Measurements from ENCODE around the gene CXCL6.

CXCL6 gene

DNA sequence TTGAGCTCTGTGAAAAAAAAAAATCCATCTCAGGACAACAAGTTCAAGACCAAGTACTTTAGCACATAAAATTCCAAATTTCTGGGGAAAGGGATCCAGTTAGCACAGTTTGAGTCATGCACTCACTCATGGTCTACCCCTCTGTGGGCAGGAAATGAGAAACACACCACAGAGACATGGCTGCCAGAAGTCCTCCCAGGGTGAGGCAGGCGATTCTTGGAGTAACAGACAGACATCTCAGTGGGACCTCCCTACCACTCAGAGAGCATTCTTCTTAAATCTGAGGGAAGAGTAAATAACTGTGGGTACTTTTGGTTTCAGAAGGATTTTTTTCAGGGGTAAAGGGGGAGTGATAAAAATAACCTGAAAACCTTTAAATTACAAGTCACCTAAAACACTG lies 46.8 kb downstream of the CXCL6 start:
- Histone ChIP-seq H3K36me3 (ENCODE audit: control insufficient read depth in 4 of 4, insufficient read depth in 4 of 4, low read length in 3 of 4) (no peaks in the 10 kb centered on the region), H3K4me3 (ENCODE audit: control insufficient read depth in 1 of 7, extremely low read depth in 1 of 7, insufficient read depth in 4 of 7, low read depth in 2 of 7, low read length in 6 of 7) (no peak overlapping the region), H3K9me3 (ENCODE audit: control extremely low read depth in 1 of 5, control insufficient read depth in 4 of 5, insufficient read depth in 2 of 5, low read depth in 1 of 5, low read length in 4 of 5) (no peaks in the 10 kb centered on the region), H3K4me1 (ENCODE audit: control extremely low read depth in 1 of 4, control insufficient read depth in 4 of 4, insufficient read depth in 4 of 4, low read length in 3 of 4) (peaks cover 0 to 6% (median 3%) of the 10 kb centered on the region in 4 experiments), H3K27me3 (replicated peaks in 2 of 5; ENCODE audit: control insufficient read depth in 4 of 5, insufficient read depth in 5 of 5, low read length in 4 of 5) (no peaks in the 10 kb centered on the region), H3K27ac (ENCODE audit: insufficient read depth in 1 of 2, low read depth in 1 of 2, low read length in 2 of 2, poor library complexity in 1 of 2, severe bottlenecking in 2 of 2) (no peak overlapping the region)
- CTCF ChIA-PET: no interaction called here
- DNase-seq: peak in 2 of 3 donors; percentile 58 to 72
- WGBS (ENCODE audit: insufficient coverage): 33% methylated on average over 1 of the region's 1 CpG
- POLR2A ChIA-PET: no interaction called here

DNA sequence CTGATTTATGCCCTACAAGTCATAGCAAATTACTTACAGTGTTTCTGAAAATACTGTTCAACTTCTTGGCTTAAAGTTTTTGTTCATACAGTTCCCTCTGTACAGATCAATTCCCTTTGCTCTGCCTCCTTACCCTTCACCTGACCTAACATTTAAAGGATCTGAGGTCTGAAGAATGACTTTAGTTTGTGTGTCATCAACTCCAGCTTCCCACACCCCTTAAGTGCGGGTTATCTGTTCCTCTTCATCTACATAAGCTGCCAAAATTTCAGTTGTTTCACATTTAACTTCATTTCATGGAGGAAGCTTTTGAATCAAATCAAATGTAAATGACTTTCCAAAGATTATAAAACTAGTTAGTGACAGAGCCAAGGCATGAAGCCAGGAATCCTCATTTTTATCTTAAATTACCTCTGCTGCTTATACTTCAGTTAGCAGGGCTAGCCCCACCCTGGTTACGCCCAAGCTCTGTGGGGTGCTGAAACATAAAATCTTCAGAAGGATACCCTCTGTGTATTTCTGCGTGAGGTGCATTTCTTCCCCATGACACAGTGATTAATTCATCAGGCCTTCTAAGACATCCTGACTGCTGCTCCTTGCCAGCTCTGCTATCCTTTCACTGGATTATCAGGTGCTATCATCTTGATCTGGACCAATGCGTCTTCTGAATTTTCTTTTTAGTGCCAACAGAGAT lies 49.2 kb downstream of the CXCL6 start:
- ChIA-PET CTCF (no interaction called here), POLR2A (no interaction called here)
- Histone ChIP-seq H3K27me3 (replicated peaks in 2 of 5; ENCODE audit: control insufficient read depth in 4 of 5, insufficient read depth in 5 of 5, low read length in 4 of 5) (no peaks in the 10 kb centered on the region), H3K27ac (ENCODE audit: insufficient read depth in 1 of 2, low read depth in 1 of 2, low read length in 2 of 2, poor library complexity in 1 of 2, severe bottlenecking in 2 of 2) (no peak overlapping the region), H3K4me1 (ENCODE audit: control extremely low read depth in 1 of 4, control insufficient read depth in 4 of 4, insufficient read depth in 4 of 4, low read length in 3 of 4) (peaks cover 0 to 6% (median 3%) of the 10 kb centered on the region in 4 experiments), H3K9me3 (ENCODE audit: control extremely low read depth in 1 of 5, control insufficient read depth in 4 of 5, insufficient read depth in 2 of 5, low read depth in 1 of 5, low read length in 4 of 5) (no peaks in the 10 kb centered on the region), H3K4me3 (ENCODE audit: control insufficient read depth in 1 of 7, extremely low read depth in 1 of 7, insufficient read depth in 4 of 7, low read depth in 2 of 7, low read length in 6 of 7) (no peak overlapping the region), H3K36me3 (ENCODE audit: control insufficient read depth in 4 of 4, insufficient read depth in 4 of 4, low read length in 3 of 4) (no peaks in the 10 kb centered on the region)
- 91% methylated on average over 2 of the region's 4 CpGs for WGBS (ENCODE audit: insufficient coverage)
- DNase-seq: no peak
